DMS153 treated with DMSO at 0.1 percent for 48 hours (cell line): ENCODE measurements around the gene MNAT1.
"Not testable (repeated sequence)": the region's sequence is repeated elsewhere in the genome, so short reads cannot be mapped to it uniquely, and the experiment has no call there.

Source experiments
- DNase-seq: peaks from one replicate; lab custom pipeline; 2025; ENCODE audit not compliant: unreplicated experiment; lab: John Stamatoyannopoulos, UW

Gene MNAT1

GRCh38 chr14:60800409-60800808 is 65.8 kb downstream of the MNAT1 start:
- DNase-seq: no peak

GRCh38 chr14:60803871-60804270 is 69.3 kb downstream of the MNAT1 start:
- DNase-seq: no peak

- DNase-seq: no peak
Measured at GRCh38 chr14:60805841-60806430, 71.4 kb downstream of the MNAT1 start.

GRCh38 chr14:60807247-60807646 is 72.7 kb downstream of the MNAT1 start:
- no peak for DNase-seq

- DNase-seq: no peak
Measured at GRCh38 chr14:60807971-60808370, 73.4 kb downstream of the MNAT1 start.

GRCh38 chr14:60812987-60813386 is 78.4 kb downstream of the MNAT1 start:
- no peak for DNase-seq

- DNase-seq: no peak
Measured at GRCh38 chr14:60815371-60815770, 80.8 kb downstream of the MNAT1 start.

GRCh38 chr14:60817113-60817512 is 82.6 kb downstream of the MNAT1 start:
- no peak for DNase-seq

GRCh38 chr14:60819575-60819974 is 85.0 kb downstream of the MNAT1 start:
- no peak for DNase-seq

GRCh38 chr14:60838601-60839000 is 104.0 kb downstream of the MNAT1 start:
- no peak for DNase-seq

- no peak for DNase-seq
Measured at GRCh38 chr14:60839057-60839456, 104.5 kb downstream of the MNAT1 start.

GRCh38 chr14:60839657-60840056 is 105.1 kb downstream of the MNAT1 start:
- no peak for DNase-seq

GRCh38 chr14:60840313-60840712 is 105.8 kb downstream of the MNAT1 start:
- DNase-seq: no peak

- DNase-seq: no peak
Measured at GRCh38 chr14:60845523-60845922, 111.0 kb downstream of the MNAT1 start.

GRCh38 chr14:60848066-60848465 is 113.5 kb downstream of the MNAT1 start:
- no peak for DNase-seq

- DNase-seq: not testable (repeated sequence)
Measured at GRCh38 chr14:60851692-60852091, 117.1 kb downstream of the MNAT1 start.

- DNase-seq: no peak
Measured at GRCh38 chr14:60856111-60856510, 121.5 kb downstream of the MNAT1 start.

GRCh38 chr14:60859525-60859924 is 125.0 kb downstream of the MNAT1 start:
- DNase-seq: no peak

- no peak for DNase-seq
Measured at GRCh38 chr14:60861545-60862140, 127.1 kb downstream of the MNAT1 start.

GRCh38 chr14:60862283-60862682 is 127.7 kb downstream of the MNAT1 start:
- DNase-seq: peak; percentile 12

GRCh38 chr14:60863249-60863648 is 128.7 kb downstream of the MNAT1 start:
- no peak for DNase-seq

GRCh38 chr14:60865378-60866127 is 131.0 kb downstream of the MNAT1 start:
- no peak for DNase-seq
